GM21381 (cell line): Measurements from ENCODE around the gene MACROD2.
A peak's percentile ranks its signal among the peaks of the same experiment; 100 is the strongest.

ENCODE experiments used
- ATAC-seq: cut with Tn5 transposase; IDR thresholded peaks from one replicate; pipeline ENCODE4 v1.9.1; 2021; ENCODE audit warnings: mild to moderate bottlenecking, moderate library complexity; ENCODE audit not compliant: unreplicated experiment

The MACROD2 gene

DNA sequence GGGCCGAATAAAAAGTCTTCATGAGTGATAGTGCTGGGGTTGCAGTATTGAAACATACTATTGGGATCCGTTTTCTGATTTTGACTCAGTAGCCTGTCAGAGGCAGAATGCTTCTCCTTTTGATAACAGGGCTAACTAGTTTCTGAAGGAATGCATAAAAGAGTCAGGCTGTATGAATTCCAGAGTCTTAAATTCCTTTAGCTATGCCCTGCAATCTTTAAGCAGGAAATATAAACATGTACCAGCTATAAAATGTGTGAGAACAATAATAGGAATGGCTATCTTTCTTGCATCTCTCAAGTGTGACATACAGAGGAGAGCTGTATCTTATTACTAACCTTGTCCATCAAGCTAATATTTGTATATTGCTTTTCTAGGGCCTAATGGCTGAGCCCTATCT, 1660.8 kb downstream of the MACROD2 start:
- no peak for ATAC-seq

GRCh38 chr20:15658295-15658694, 1663.0 kb downstream of the MACROD2 start:
- no peak for ATAC-seq

- no peak for ATAC-seq
Measured at GRCh38 chr20:15673206-15673605, 1677.9 kb downstream of the MACROD2 start.

DNA sequence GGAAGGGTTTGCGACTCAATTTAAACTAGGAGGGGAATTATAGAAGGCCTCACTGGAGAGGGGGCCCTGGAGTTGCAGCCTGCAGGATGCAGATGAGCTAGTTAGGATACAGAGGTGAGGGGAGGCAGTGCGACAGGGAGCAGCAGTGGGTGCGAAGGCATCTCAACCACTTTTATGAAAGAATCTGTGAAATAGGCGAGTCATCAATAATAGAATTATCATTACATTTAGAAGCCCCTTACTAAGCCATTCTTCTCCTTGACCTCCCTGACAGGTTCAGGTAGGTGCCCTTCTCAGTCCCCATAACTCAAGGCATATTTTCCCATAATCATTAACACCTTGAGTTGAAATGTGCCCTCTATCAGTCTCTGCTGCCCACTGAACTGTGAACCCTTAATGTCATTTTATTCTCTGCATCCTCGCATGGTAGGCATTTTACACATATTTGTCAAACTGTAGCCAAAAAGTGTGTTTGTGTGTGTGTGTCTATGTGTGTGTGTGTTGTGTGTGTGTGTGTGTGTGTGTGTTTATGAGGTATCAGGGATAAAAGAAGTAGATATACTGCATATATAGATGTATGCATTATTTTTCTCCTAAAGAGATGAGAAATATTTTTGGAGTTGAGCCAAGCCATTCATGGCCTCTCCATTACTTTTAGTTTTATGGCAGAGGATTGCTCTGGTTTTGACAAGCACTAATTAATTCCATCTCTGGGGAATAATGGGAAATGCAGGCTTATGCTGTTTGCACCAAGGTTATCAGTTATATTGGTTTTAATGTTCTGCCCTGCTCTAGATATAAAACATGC, 1679.1 kb downstream of the MACROD2 start:
- no peak for ATAC-seq

DNA sequence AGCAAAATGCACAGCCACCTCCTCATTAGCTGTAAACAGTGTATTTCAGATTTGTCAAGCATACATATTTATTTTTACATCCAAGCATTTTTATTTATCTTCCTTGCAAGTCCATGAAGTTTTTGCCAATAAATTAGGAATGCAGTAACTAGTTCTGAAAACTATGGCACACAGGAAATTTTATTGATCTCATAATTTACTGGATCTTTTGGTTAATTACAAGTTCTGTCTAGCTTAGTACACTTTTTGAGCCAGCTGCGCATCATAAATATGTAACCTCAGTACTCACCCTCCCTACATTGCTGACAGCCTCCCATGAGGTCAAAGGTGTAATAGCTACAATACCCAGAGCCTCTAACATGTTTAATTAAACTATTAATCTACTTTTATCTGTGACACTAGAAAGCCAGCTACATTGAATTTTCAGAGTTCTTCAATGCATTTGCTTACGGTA, 1679.8 kb downstream of the MACROD2 start:
- no peak for ATAC-seq

DNA sequence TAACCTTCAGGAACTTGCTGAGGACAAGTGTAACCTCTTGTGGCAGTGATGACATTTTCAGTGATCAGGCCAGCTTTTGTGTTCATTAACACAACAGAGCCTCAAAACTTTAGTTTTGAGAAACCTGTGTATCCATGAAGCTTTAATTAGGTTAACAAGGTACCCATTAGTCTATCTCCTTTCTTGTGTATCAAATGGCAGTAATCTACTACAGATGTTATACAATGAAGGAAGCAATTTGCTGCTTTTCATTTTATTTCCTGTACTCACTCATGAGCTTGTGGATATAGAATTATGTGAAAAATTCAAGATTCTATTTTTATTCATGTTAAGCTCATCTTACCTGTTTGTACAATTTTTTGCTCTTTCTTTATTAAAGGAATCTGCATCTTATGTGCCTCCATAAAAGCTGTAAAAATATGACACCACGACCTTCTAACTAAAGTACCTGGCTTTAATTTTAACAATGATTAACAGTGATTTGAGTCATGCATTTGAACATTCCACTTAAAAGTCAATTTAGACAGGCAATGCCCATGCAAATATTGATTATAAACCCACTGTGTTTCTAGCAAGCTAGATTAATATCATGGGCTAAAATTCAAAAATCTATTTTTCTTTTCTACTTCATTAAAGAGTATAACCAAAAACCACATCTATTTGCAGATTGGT, 1680.6 kb downstream of the MACROD2 start:
- no peak for ATAC-seq

DNA sequence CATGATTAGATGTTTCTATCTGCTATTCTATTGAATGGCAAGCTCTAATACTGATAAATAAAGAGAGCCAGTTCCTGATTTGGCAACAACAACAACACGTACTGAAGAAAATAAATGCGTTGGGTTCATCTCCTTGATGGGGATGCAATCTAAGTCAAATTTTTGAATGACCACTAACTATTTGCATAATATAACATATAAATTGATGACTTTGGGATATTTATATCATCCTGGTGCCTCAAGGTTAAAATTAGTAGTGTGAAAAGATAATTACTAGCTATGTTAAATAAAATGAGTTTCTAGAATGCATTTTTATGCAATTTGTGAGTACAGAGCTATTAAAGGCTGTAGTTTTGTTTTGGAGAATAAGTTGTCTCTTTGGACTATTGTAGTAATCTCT, 1681.5 kb downstream of the MACROD2 start:
- no peak for ATAC-seq

GRCh38 chr20:15682690-15683089, 1687.4 kb downstream of the MACROD2 start:
- no peak for ATAC-seq

- ATAC-seq, result no peak
Measured at GRCh38 chr20:15692570-15692969, 1697.3 kb downstream of the MACROD2 start.

GRCh38 chr20:15699431-15700146, 1704.3 kb downstream of the MACROD2 start:
- no peak for ATAC-seq

DNA sequence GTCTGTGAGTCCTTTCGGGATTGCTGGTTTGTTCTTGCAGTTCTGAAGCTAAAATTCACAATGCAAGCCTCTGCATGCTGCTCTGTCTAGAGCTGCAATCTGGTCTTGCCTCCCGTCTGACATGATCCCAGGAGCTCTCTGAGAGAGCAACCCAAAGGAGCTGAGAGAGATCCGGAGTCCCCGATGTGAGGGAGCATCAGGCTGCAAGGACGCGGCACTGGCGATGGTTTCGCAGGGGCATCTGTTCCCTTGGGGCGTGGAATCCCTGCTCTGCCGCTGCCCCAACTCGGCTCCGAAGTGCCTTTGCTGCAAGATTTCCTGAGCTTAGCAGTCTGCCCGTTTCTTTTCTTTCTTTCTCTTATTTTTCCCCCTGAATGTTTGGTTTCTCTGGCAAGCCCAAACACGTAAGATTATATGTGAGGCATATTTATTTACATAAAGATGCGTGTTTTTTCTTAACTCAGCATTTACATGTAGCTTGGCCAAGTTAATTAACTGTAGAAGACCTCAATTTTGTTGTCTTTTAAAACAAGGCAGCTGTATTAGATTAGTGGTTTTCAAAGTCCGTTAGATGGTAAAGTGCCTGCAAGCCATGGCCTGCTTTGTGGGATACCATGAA, 1704.9 kb downstream of the MACROD2 start:
- no peak for ATAC-seq

GRCh38 chr20:15702161-15702560, 1706.8 kb downstream of the MACROD2 start:
- no peak for ATAC-seq

- no peak for ATAC-seq
Measured at GRCh38 chr20:15703171-15703911, 1708.0 kb downstream of the MACROD2 start.

DNA sequence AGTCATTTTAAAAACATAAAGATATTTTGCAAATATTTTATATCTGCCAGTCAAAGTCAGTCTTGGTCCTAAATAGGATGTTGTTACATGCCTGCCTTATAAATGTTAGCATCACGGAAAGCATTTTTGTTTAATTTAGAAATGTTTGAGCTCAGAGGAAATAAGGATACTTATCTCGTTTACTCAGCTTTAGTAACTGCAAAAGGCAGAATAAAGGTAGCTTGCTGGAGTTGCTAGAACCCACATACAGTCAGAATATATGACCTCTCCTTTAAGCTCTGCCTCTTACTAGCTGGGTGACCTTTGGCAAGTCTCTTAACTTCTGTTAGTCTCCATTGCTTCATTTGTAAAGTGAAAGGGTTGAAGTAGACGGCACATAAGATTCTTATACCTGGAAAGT, 1710.7 kb downstream of the MACROD2 start:
- no peak for ATAC-seq

GRCh38 chr20:15706719-15707118, 1711.4 kb downstream of the MACROD2 start:
- no peak for ATAC-seq

DNA sequence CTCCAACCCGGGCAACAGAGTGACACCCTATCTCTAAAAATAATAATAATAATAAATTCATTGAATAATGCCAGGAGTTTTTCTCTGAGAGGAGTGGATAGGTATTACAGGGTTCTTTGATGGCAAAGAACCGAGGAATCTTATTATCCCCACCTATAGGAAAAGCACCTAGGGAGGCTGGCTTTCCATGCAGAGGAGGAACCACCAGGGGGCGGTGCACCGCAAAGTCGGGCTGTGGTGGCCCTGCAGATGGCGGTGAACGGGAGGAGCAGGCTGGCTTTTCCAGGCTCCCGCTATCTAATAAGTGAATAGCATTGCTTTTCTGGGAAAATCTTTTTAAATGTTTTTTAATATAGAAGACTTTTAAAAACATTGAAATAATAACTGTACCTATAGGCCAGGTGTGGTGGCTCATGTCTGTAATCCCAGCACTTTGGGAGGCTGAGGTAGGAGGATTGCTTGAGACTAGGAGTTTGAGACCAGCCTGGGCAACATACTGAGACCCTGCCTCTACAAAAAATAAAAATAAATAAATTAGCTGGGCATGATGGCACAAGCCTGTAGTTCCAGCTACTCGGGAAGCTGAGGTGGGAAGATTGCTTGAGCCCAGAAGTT, 1713.8 kb downstream of the MACROD2 start:
- peak; percentile 57 for ATAC-seq

DNA sequence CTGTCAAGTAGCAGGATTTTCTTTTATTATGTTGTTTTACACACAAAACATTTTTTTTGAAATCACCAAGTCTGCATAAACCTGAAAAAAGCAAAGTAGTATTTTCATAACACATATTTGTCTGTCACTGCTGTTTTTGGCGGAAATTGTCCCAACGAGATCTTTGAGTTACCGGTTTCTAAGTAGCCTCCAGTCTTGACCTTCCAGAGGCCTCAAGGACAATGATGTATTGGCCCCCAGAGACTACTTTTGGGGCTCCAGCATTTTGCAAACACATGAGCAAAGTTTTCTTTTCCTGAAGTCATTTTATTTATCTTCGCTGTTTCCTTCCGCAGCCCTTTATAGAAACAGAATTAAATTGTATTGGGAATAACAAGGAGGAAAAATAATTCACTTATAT, 1715.3 kb downstream of the MACROD2 start:
- ATAC-seq, result no peak

- ATAC-seq, result no peak
Measured at GRCh38 chr20:15711177-15711576, 1715.9 kb downstream of the MACROD2 start.

DNA sequence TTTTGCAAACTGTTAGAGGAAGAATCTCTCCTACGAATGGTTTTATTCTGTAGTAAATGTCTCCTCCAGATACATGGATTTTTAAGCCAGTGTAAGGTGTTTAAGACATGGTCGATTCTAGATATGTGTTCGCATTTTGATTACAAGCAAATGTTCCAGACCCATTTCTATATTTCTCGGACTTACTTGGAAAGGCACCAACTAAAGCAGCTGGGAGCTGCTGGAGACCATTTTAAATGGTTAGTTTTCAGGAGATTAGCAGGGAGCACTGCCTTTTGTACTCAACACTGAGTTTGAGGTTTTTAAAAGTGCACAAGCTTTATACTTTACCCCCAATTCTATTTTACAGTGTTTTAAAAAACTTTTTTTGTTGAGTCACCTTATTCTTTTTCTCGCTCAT, 1720.9 kb downstream of the MACROD2 start:
- ATAC-seq, result no peak

GRCh38 chr20:15726416-15726815, 1731.1 kb downstream of the MACROD2 start:
- ATAC-seq, result no peak
